ENCODE results near the gene POC5.

The POC5 gene

GRCh38 chr5:75651575-75652238 is 65.5 kb downstream of the POC5 start:
- Histone ChIP-seq H4K20me1 (ENCODE audit: control insufficient read depth, insufficient read depth, low read depth, low read length) (no peaks in the 10 kb centered on the region), H3K27ac (ENCODE audit: low read depth, low read length) (no peak overlapping the region), H3K9me2 (replicated peaks; ENCODE audit: control insufficient read depth, low read length) (no peaks in the 10 kb centered on the region), H3K36me3 (ENCODE audit: control insufficient read depth, low read length) (no peaks in the 10 kb centered on the region), H3K27me3 (ENCODE audit: control insufficient read depth, low read length) (no peaks in the 10 kb centered on the region), H3F3A (ENCODE audit: control insufficient read depth, insufficient read depth) (no peaks in the 10 kb centered on the region), H3K9me3 (ENCODE audit: control insufficient read depth, insufficient read depth, low read length) (no peaks in the 10 kb centered on the region), H3K4me1 (ENCODE audit: control insufficient read depth, low read length) (no peaks in the 10 kb centered on the region), H3K4me2 (ENCODE audit: low read length) (no peak overlapping the region), H3K79me2 (ENCODE audit: control insufficient read depth, low read length) (no peaks in the 10 kb centered on the region), H3K4me3 (ENCODE audit: low read length) (no peak overlapping the region)
- TF ChIP-seq CTCF (IDR thresholded peaks at IDR 0.05; ENCODE audit: low read depth, low read length, poor library complexity, severe bottlenecking) (no peak), EZH2phosphoT487 (IDR thresholded peaks at IDR 0.05; ENCODE audit: borderline replicate concordance, low read length) (no peak)

- Histone ChIP-seq H3K9me3 (ENCODE audit: control insufficient read depth, insufficient read depth, low read length) (no peaks in the 10 kb centered on the region), H3K9me2 (replicated peaks; ENCODE audit: control insufficient read depth, low read length) (no peaks in the 10 kb centered on the region), H3K4me1 (ENCODE audit: control insufficient read depth, low read length) (no peaks in the 10 kb centered on the region), H3K36me3 (ENCODE audit: control insufficient read depth, low read length) (no peaks in the 10 kb centered on the region), H3K27me3 (ENCODE audit: control insufficient read depth, low read length) (no peaks in the 10 kb centered on the region), H3K27ac (ENCODE audit: low read depth, low read length) (no peak overlapping the region), H4K20me1 (ENCODE audit: control insufficient read depth, insufficient read depth, low read depth, low read length) (no peaks in the 10 kb centered on the region), H3K4me2 (ENCODE audit: low read length) (no peak overlapping the region), H3F3A (ENCODE audit: control insufficient read depth, insufficient read depth) (no peaks in the 10 kb centered on the region), H3K4me3 (ENCODE audit: low read length) (no peak overlapping the region), H3K79me2 (ENCODE audit: control insufficient read depth, low read length) (no peaks in the 10 kb centered on the region)
- TF ChIP-seq EZH2phosphoT487 (IDR thresholded peaks at IDR 0.05; ENCODE audit: borderline replicate concordance, low read length) = no peak
- no peak for TF ChIP-seq CTCF (IDR thresholded peaks at IDR 0.05; ENCODE audit: low read depth, low read length, poor library complexity, severe bottlenecking)
These were observed 68.5 kb downstream of the POC5 start for GRCh38 chr5:75648712-75649111.

- H3K4me2 ChIP-seq (ENCODE audit: low read length) = no peak overlapping the region
- no peaks in the 10 kb centered on the region for H3K36me3 ChIP-seq (ENCODE audit: control insufficient read depth, low read length)
- H3K4me3 ChIP-seq (ENCODE audit: low read length) = no peak overlapping the region
- no peaks in the 10 kb centered on the region for H3K79me2 ChIP-seq (ENCODE audit: control insufficient read depth, low read length)
- no peaks in the 10 kb centered on the region for H3K9me3 ChIP-seq (ENCODE audit: control insufficient read depth, insufficient read depth, low read length)
- H3K27ac ChIP-seq (ENCODE audit: low read depth, low read length) = no peak overlapping the region
- H3K27me3 ChIP-seq (ENCODE audit: control insufficient read depth, low read length) = no peaks in the 10 kb centered on the region
- TF ChIP-seq EZH2phosphoT487 (IDR thresholded peaks at IDR 0.05; ENCODE audit: borderline replicate concordance, low read length) (no peak), CTCF (IDR thresholded peaks at IDR 0.05; ENCODE audit: low read depth, low read length, poor library complexity, severe bottlenecking) (no peak)
- no peaks in the 10 kb centered on the region for H4K20me1 ChIP-seq (ENCODE audit: control insufficient read depth, insufficient read depth, low read depth, low read length)
- no peaks in the 10 kb centered on the region for H3K9me2 ChIP-seq (replicated peaks; ENCODE audit: control insufficient read depth, low read length)
- no peaks in the 10 kb centered on the region for H3K4me1 ChIP-seq (ENCODE audit: control insufficient read depth, low read length)
- H3F3A ChIP-seq (ENCODE audit: control insufficient read depth, insufficient read depth) = no peaks in the 10 kb centered on the region
These were observed 76.4 kb downstream of the POC5 start for GRCh38 chr5:75640826-75641225.

All from DOHH2 (cell line).